ENCODE measurements around the gene LPO.

GRCh38 chr17:58277802-58278595 is 39.6 kb downstream of the LPO start:
- no peak for TF ChIP-seq CTCF (IDR thresholded peaks at IDR 0.05)
- no peak for TF ChIP-seq POLR2A (IDR thresholded peaks at IDR 0.05)

All from body of pancreas (tissue), 4 donors.